8988T (cell line): ENCODE data around the gene RGSL1.

ENCODE experiments used
- DNase-seq: peaks from one replicate; pipeline ENCODE4 v3.0.0; 2011

The RGSL1 gene

DNA sequence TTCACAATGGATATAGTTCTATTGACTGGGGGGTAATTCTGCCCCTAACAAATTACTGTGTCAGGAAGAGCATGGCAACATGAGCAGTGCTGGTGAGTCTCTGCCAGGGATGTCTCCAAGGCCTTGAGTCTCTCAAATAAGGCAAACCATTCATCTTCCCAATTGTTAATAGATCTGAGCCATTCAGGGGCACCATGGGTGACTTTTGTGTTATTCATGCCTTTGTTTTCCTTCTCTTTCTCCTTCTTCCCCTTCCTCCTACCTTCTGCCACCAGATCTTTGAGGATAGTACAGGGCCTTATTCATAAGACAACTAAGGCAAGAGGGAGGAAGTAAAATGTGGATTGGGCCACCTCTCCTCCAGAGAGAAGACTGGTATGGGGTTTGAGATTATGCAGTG is at the start of gene RGSL1:
RGSL1 (plus strand) TSS at position 60 of the 400 bp plus-strand sequence; CDS start at position 80, 20 bp downstream.
- DNase-seq = no peak

GRCh38 chr1:182400567-182400966 is 49.4 kb upstream of the RGSL1 start, which contains the start of gene TEDDM1:
TEDDM1 (minus strand) TSS chr1:182400667; CDS start chr1:182400485, 182 bp downstream.
- no peak for DNase-seq

- no peak for DNase-seq
These were observed 45.2 kb upstream of the RGSL1 start for GRCh38 chr1:182404781-182405180.

DNA sequence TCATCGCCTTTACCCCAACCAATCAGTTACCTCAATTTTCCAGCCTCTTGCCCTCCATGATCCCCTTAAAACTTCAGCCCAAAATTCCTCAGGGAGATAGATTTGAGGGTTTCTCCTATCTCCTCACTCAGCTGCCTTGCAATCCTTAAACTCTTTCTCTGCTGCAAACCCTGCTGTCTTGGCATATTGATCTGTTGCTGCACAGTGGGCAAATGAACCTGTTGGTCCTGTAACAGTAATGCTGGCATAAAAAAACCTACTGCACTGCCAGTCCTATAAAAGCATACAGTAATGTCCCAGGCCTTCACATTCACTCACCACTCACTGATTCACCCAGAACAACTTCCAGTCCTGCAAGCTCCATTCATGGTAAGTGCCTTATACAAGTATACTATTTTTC is 44.4 kb upstream of the RGSL1 start:
- DNase-seq = no peak

DNA sequence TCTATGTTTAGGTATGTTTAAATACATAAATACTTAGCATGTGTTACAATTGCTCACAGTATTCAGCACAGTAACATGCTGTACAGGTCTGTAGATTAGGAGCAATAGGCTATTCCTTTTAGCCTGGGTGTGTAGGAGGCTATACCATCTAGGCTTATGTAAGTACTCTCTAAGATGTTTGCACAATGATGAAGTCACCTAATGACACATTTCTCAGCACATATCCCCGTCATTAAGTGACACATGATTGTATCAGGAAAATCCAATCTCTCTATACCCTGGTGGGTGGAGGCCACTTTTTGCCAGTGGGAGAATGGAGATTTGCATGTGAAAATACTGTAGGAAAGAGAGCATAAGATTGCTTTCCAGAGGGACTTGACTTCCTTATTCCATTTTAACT is 43.9 kb upstream of the RGSL1 start:
- no peak for DNase-seq

DNA sequence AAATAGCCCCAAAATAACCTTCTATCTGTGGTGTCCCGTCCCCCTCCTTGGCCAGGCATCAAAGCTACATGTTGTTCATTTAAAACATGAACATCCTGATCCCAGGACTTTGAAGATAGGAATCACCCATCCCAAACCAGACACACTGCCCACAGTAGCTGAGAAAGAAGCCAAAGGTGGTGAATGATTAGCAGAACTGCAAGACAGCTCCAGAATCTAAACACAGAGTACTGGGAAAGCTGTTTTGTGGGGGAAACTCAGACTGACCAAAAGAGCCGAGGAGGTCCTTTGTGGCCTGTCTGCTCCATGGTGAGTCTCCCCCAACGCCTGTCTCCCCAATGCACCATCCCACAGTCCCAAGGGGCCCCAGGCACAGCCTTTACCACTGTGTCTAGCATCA is 42.2 kb upstream of the RGSL1 start:
- DNase-seq = no peak

DNA sequence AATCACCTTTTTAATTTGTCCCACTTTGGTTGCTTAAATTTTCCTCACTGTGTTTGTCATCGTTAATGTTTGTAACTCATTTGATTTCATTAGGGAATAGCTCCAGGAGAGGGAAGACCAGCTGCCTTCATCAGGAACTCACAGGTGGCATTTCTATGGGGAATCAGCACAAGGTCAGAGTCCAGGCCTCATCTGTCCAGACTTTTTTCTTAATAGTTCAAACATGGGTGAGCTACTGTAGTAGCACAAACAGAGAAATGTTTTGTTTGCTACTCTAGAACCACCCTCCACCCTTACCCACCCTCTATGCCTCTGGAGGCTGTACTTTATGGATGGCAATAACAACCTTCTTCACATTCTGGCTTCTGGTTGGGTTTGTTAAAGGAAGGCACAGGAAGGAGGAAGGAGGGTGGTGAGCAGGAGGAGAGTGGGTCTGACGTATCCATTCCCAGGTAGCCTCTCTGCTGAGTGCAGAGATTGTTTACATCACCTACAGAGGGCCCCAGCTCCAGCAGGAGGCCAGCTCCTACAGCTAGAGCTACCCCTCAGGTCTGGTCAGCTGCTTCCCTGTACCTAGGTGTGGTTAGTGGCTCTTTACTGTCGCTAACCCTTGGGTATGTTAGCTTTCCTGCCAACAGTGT is 41.4 kb upstream of the RGSL1 start:
- DNase-seq = no peak

DNA sequence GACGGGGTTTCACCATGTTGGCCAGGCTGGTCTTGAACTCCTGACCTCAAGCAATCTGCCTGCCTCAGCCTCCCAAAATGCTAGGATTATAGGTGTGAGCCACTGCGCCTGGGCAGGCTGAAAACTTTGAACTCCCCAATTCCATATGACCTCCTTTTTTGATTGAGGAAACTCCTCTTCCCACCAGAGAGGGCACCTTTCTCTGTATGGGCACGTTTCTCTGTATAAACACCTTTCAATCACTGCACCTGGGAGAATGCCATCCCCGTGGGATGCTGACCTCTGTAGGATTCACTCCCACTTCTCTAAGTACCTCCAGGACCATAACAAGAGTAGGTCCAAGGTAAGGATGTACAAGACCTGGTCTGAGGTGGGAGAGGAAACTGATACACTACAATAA is 39.8 kb upstream of the RGSL1 start:
- DNase-seq = no peak

DNA sequence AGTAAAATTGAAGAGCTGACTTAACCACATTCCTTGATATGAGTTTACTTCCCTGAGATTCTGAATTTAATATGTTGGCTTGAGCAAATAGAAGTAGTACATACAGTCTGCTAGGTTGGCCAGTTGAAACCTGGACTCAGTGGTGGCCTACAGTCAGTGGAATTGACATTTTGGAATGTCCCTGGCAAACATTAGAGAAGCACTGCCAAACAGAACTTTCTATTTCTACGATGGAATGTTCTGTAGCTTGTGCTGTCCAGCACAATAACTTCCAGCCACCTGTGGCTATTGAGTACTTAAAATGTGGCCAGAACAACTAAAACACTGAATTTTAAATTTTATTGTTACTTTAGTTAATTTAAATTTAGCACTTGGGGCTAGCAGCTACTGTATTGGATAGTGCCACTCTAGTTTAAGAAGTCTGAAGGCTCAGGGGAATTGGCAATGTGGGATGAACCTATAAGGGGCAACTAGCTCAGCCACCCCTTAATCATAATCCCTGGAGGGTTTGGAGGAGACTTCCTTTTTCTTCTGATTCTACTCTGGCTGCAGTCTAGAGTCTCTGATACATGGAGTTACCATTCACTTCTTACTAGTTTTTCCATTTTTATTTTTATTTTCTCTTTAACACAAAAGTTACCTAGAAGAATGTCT is 39.2 kb upstream of the RGSL1 start:
- DNase-seq = no peak

DNA sequence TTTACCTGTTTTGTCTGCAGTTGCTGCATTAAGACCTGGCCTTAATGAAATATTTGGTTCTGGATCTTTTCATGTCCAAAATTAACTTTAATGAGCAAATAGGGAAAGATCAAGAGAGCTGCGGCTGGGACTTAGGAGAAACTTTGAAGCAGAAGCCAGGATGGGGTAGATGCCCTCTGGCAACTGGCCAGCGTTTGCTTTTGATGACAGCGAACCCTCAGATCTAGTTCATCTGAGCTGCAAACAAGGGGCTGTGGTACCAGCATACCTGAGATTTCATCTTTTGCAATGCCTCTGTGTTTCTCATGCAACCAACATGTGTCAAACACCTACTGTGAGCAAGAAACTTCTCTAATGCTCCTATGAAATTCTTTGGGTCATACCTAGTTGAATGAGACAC is 36.5 kb upstream of the RGSL1 start:
- no peak for DNase-seq

DNA sequence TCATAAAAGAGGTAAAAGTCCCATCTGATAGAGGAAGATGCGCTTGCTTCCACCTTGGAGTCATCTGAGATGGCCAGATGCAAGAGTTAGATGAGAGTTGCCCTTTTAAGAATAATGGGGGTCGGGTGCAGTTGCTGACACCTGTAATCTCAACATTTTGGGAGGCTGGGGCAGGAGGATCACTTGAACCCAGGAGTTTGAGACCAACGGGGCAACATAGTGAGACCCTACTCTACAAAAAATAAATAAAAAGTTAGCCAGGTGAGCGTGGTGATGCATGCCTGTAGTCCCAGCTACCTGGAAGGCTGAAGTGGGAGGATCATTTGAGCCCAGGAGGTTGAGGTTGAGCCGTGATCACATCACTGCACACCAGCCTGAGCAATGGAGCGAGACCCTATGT is 36.0 kb upstream of the RGSL1 start:
- no peak for DNase-seq

- DNase-seq = no peak
These were observed 34.2 kb upstream of the RGSL1 start for GRCh38 chr1:182415789-182416188.

DNA sequence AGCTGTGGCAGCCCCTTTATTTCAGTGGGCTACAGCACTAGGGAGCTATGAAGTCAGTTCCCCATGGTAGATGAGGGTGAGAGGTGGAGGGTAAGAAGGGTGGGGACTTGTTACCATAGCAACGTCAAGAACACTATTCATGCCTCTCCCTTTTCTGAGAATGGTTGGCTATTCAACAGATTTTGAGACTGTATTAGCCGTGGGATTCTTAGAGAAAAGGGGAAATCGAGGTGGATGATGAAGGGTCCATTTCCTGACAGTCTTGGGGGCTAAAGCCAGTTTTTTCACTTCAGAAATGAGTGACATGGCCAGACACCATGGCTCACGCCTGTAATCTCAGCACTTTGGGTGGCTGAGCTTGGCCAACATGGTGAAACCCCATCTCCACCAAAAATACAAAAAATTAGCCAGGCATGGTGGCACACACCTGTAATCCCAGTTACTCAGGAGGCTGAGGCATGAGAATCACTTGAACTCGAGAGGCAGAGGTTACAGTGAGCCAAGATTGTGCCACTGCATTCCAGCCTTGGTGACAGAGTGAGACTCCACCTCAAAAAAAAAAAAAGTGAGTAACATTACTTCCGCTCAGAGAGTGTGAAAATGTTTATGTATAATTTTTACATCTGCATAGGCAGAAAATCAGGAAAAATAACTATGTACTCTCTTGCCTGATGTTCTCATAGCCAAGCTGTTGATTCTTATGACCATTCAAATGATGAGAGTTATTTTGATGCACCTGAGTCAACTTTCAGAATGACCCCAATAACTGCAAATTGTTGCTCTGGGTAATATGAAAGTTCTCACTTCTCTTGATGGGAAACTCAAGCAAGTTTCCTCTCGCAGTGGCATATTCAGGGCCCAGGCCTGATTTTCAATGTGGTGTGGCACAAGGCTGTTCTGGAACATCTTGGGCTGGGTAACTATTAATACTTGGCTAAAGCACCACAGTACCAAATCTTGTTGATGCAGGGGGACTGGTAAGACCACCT is 23.2 kb upstream of the RGSL1 start:
- no peak for DNase-seq

- DNase-seq = no peak
These were observed 21.9 kb upstream of the RGSL1 start for GRCh38 chr1:182428043-182428442.

DNA sequence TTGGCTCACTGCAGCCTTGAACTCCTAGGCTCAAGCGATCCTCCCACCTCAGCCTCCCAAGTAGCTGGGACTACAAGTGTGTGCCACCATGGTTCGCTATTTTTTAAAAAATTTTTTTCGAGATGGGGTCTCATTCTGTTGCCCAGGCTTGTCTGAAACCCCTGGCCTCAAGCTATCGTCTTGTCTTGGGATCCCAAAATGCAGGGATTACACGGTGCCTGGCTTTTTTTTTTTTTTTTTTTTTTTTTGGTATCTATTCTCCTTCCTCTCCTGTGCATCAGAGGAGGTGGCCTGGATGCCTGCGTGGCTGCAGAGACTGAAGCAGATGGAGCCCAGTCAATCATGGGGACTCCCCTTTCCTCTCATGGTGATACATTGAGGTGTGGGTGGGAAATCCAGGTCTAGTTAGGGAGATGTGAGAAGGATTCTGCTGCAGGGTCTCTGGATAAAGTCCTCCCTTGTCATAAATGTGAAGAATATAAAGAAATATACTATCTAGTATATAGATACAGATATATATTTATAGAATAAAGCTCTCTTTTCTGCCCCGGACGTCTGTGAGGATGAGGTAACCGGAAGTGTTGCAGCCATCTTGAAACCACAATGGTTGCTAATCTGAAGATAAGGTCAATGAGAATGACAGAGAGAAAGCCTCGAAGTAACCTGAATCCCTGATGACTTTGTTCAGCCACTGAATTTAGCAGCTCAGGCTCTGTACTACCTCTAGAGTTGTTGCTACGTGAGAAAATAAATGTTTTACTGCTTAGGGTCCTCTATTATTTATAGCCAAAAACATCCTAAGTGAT is 19.5 kb upstream of the RGSL1 start:
- no peak for DNase-seq

DNA sequence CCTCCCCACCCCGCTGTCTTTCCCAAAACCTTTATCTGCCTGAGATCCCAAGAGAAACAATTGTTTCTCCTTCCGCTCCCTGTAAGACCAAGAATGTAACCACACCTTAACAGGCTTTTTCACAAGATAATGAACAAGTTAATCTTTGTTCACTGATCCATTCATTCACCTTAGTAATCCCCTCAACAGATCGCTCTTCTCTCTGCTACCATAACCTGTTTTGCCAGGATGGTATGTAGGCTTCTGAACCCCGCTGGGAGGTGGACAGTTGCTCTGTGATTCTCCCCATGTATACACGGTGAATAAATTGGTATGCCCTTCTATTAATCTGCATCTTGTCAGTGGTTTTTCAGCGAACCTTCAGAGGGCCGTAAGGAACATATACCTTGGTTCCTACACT is 18.7 kb upstream of the RGSL1 start:
- no peak for DNase-seq

GRCh38 chr1:182433580-182433979 is 16.4 kb upstream of the RGSL1 start:
- no peak for DNase-seq

DNA sequence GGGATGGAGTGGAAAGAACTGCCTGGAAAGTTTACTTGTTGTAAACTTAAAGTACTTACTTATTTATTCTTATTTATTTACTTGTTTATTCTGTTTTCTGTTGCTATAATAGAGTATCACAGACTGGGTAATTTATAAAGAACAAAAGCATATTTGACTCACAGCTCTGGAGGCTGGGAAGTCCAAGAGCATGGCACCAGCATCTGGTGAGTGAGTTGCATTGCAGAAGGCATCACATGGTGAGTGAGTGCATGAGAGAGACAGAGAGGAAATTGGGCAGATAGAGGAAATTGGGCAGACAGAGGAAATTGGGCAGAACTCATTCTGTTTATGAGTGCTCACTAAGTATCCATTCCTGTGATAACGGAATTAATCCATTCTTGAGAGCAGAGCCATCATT is 11.6 kb upstream of the RGSL1 start:
- no peak for DNase-seq

- no peak for DNase-seq
These were observed 8.2 kb upstream of the RGSL1 start for GRCh38 chr1:182441719-182442118.

DNA sequence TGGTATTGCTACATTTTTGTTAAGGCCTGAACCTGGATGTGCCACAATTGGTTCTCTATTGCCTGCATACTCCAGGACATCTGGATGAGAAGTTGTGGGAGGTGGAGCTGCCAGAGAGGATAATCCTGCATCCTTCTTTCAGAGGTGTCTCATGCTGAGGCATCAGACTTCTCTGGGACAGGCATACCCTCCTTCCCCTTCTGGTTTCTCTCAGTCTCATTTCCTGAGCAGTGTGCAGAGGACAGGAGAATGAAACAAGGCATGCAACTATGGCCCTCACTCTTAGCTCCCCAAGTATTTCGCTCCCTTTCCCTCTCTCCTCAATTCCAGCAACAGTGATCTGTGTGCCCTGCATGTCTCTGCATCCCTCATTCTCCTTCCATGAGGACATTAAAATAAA is 7.6 kb upstream of the RGSL1 start:
- DNase-seq = no peak

- no peak for DNase-seq
These were observed 5.4 kb upstream of the RGSL1 start for GRCh38 chr1:182444497-182444896.

GRCh38 chr1:182446033-182446669 is 3.8 kb upstream of the RGSL1 start:
- no peak for DNase-seq
